Testis (tissue), 2 donors: ENCODE measurements around the gene SORL1-AS1.

Experiments used
- DNase-seq: peaks from one replicate; pipeline ENCODE4 v3.0.0-alpha.2; 2019
- H3K27ac ChIP-seq, 2 donors: fragments of 200-600 bp; sonication (generic); one replicate each; pipeline ENCODE4 v1.5.1; 2019
- H3K27me3 ChIP-seq: fragments of 200-600 bp; sonication (generic); one replicate; pipeline ENCODE4 v1.5.1; 2019
- H3K36me3 ChIP-seq: fragments of 200-600 bp; sonication (generic); one replicate; pipeline ENCODE4 v1.5.1; 2017; ENCODE audit warnings: low read depth; ENCODE audit errors: missing control alignments
- H3K4me1 ChIP-seq: fragments of 200-600 bp; sonication (generic); one replicate; pipeline ENCODE4 v1.5.1; 2019
- H3K4me3 ChIP-seq, 2 donors: fragments of 200-600 bp; sonication (generic); one replicate each; pipeline ENCODE4 v1.5.1; 2017 to 2019
- H3K9me3 ChIP-seq: fragments of 200-600 bp; sonication (generic); one replicate; pipeline ENCODE4 v1.5.1; 2017
- CTCF ChIP-seq, 3 experiments: fragments of 450-650 bp in 2 of 3; fragments of 200-600 bp in 1 of 3; sonication (generic) in 1 of 3; IDR thresholded peaks; one replicate each; pipeline ENCODE4 v1.5.1; 2016 to 2019; ENCODE audit warnings: antibody characterized with exemption in 3 of 3, mild to moderate bottlenecking in 2 of 3, moderate library complexity in 1 of 3
- POLR2A ChIP-seq: fragments of 450-650 bp; IDR thresholded peaks from one replicate; pipeline ENCODE4 v1.6.1; 2017; ENCODE audit warnings: antibody characterized with exemption, mild to moderate bottlenecking, moderate library complexity
- WGBS, 2 donors: methylation state at CpG; one replicate each; pipeline ENCODE4 v1.1.5; 2018; 5-methylcytosine and 5-hydroxymethylcytosine counted together
- intact Hi-C: fragments of 100-400 bp; cut with DNase I; formaldehyde crosslinking; loops from one replicate; pipeline ENCODE4 v1.15.1; 2023; ENCODE audit warnings: low total_unique reads

Gene SORL1-AS1

GRCh38 chr11:121451178-121451985 is 1.4 kb downstream of the SORL1-AS1 start:
- Histone ChIP-seq H3K27ac (peak overlapping the region; percentile 63 to 78), H3K27me3 (no peaks in the 10 kb centered on the region), H3K4me1 (peaks cover 5% of the 10 kb centered on the region), H3K9me3 (no peaks in the 10 kb centered on the region), H3K36me3 (no peaks in the 10 kb centered on the region), H3K4me3 (peak overlapping the region; percentile 79 to 81)
- WGBS, 2 donors: 20 to 45% methylated on average over 8 to 22 of the region's 22 CpGs
- no peak for DNase-seq
- TF ChIP-seq POLR2A (no peak), CTCF (IDR thresholded peaks at IDR 0.05) (no peak)
- intact Hi-C loops: no loop called here

GRCh38 chr11:121450401-121450800 is 2.4 kb downstream of the SORL1-AS1 start:
- Histone ChIP-seq H3K36me3 (no peaks in the 10 kb centered on the region), H3K4me3 (no peak overlapping the region), H3K27me3 (no peaks in the 10 kb centered on the region), H3K4me1 (peaks cover 5% of the 10 kb centered on the region), H3K9me3 (no peaks in the 10 kb centered on the region), H3K27ac (no peak overlapping the region)
- intact Hi-C loops: no loop called here
- TF ChIP-seq CTCF (IDR thresholded peaks at IDR 0.05) (no peak), POLR2A (no peak)
- 79 to 89% methylated on average over 1 of the region's 1 CpG for WGBS, 2 donors
- no peak for DNase-seq

GRCh38 chr11:121449626-121450025 is 3.1 kb downstream of the SORL1-AS1 start:
- Histone ChIP-seq H3K4me1 (peaks cover 5% of the 10 kb centered on the region), H3K27ac (no peak overlapping the region), H3K9me3 (no peaks in the 10 kb centered on the region), H3K4me3 (no peak overlapping the region), H3K36me3 (no peaks in the 10 kb centered on the region), H3K27me3 (no peaks in the 10 kb centered on the region)
- WGBS, 2 donors: 94 to 98% methylated on average over 2 of the region's 2 CpGs
- intact Hi-C loops: no loop called here
- no peak for DNase-seq
- no peak for TF ChIP-seq POLR2A
- no peak for TF ChIP-seq CTCF (IDR thresholded peaks at IDR 0.05)

GRCh38 chr11:121449123-121449522 is 3.6 kb downstream of the SORL1-AS1 start:
- no peak for TF ChIP-seq CTCF (IDR thresholded peaks at IDR 0.05)
- TF ChIP-seq POLR2A: no peak
- intact Hi-C loops: no loop called here
- Histone ChIP-seq H3K27me3 (no peaks in the 10 kb centered on the region), H3K4me1 (peaks cover 5% of the 10 kb centered on the region), H3K4me3 (no peak overlapping the region), H3K9me3 (no peaks in the 10 kb centered on the region), H3K36me3 (no peaks in the 10 kb centered on the region), H3K27ac (no peak overlapping the region)
- WGBS, 2 donors: 90 to 92% methylated on average over 4 of the region's 4 CpGs
- DNase-seq: no peak

- no peak for DNase-seq
- Histone ChIP-seq H3K9me3 (no peaks in the 10 kb centered on the region), H3K36me3 (no peaks in the 10 kb centered on the region), H3K27ac (no peak overlapping the region), H3K4me1 (peaks cover 5% of the 10 kb centered on the region), H3K27me3 (no peaks in the 10 kb centered on the region), H3K4me3 (no peak overlapping the region)
- no peak for TF ChIP-seq POLR2A
- TF ChIP-seq CTCF (IDR thresholded peaks at IDR 0.05): no peak
- intact Hi-C loops: no loop called here
- WGBS, 2 donors: 85 to 93% methylated on average over 3 of the region's 3 CpGs
Measured at GRCh38 chr11:121448431-121448941, 4.3 kb downstream of the SORL1-AS1 start.
